Bronchial epithelial cell (primary cell): ENCODE measurements around the gene KLC4. TPM values are rescaled to one million over a fixed set of nuclear protein-coding genes. Genes with fewer than 3 reads are reported as not detected.

Source experiments
- DNase-seq: peaks from one replicate; pipeline ENCODE4 v3.0.0-alpha.2; 2010; ENCODE audit warnings: low read depth
- FAIRE-seq: peaks from 2 replicates; lab custom pipeline; 2011; peaks lifted over from hg19 to GRCh38; lab: Jason Lieb, UNC
- H3K27me3 ChIP-seq: 2 replicates; pipeline ENCODE4 v1.5.1; 2011; ENCODE audit warnings: low read length; ENCODE audit not compliant: control insufficient read depth, insufficient read depth
- H3K36me3 ChIP-seq: 2 replicates; pipeline ENCODE4 v1.5.1; 2011; ENCODE audit warnings: low read length; ENCODE audit not compliant: control insufficient read depth, insufficient read depth
- H3K4me3 ChIP-seq: 2 replicates; pipeline ENCODE4 v1.5.1; 2011; ENCODE audit warnings: mild to moderate bottlenecking, low read depth, low read length, control low read depth
- total RNA-seq: library from RNA; depleted of rRNA; stranded (reverse); fragments of >200 nt; gene quantifications from 2 replicates; pipeline ENCODE4 v1.2.1, GENCODE V29; 2014
- TF ChIP-seq, protein P1 (sequence below): IDR thresholded peaks from 2 replicates; pipeline ENCODE4 v1.5.1; 2011; ENCODE audit warnings: mild to moderate bottlenecking, moderate library complexity, low read length, control low read depth, inconsistent platforms; ENCODE audit not compliant: insufficient read depth, severe bottlenecking

The KLC4 gene
- total RNA-seq, 1 donor from 2014 or later = 14.5 TPM

DNA sequence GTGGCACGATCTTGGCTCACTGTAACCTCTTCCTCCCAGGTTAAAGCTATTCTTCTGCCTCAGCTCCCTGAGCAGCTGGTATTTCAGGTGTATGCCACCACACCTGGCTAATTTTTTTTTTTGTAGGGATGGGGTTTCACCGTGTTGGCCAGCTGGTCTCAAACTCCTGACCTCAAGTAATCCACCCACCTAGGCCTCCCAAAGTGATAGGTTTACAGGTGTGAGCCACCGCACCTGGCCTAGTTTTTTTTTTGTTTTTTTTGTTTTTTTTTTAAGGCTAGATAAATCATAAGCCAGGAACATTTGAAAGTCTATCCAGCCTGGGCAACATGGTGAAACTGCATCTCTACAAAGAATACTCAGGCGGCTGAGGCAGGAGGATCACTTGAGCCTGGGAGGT, 27.1 kb upstream of the KLC4 start:
- Histone ChIP-seq H3K36me3 (peaks cover 18% of the 10 kb centered on the region), H3K27me3 (no peaks in the 10 kb centered on the region), H3K4me3 (no peak overlapping the region)
- no peak for FAIRE-seq
- TF ChIP-seq, protein P1, sequence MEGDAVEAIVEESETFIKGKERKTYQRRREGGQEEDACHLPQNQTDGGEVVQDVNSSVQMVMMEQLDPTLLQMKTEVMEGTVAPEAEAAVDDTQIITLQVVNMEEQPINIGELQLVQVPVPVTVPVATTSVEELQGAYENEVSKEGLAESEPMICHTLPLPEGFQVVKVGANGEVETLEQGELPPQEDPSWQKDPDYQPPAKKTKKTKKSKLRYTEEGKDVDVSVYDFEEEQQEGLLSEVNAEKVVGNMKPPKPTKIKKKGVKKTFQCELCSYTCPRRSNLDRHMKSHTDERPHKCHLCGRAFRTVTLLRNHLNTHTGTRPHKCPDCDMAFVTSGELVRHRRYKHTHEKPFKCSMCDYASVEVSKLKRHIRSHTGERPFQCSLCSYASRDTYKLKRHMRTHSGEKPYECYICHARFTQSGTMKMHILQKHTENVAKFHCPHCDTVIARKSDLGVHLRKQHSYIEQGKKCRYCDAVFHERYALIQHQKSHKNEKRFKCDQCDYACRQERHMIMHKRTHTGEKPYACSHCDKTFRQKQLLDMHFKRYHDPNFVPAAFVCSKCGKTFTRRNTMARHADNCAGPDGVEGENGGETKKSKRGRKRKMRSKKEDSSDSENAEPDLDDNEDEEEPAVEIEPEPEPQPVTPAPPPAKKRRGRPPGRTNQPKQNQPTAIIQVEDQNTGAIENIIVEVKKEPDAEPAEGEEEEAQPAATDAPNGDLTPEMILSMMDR = no peak
- DNase-seq = no peak

- no peak overlapping the region for H3K4me3 ChIP-seq
- DNase-seq (no peak), FAIRE-seq (no peak)
- no peaks in the 10 kb centered on the region for H3K27me3 ChIP-seq
- peaks cover 18% of the 10 kb centered on the region for H3K36me3 ChIP-seq
- TF ChIP-seq, protein P1 = no peak
Observed at GRCh38 chr6:43033496-43034189, 25.8 kb upstream of the KLC4 start.

DNA sequence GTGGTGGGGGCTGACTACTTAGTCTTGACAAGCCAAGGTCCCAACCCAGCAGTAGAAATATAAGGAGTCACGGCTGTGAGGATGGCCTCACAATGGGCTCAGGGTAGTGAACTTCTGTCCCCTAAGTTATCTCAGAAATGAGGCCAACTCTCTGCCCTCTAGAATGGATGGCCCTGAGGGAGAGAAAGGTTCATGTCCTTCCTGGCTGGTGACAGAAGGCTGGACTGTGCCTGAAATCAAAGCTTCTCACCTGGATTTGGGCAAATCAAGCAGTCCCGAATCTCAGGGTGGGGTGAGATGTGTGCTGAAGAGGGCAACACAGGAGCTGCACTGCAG, 25.3 kb upstream of the KLC4 start:
- TF ChIP-seq, protein P1 = no peak
- peaks cover 18% of the 10 kb centered on the region for H3K36me3 ChIP-seq
- FAIRE-seq (no peak), DNase-seq (no peak)
- H3K4me3 ChIP-seq = no peak overlapping the region
- no peaks in the 10 kb centered on the region for H3K27me3 ChIP-seq

GRCh38 chr6:43035495-43036194, 23.8 kb upstream of the KLC4 start:
- FAIRE-seq = no peak
- TF ChIP-seq, protein P1 = no peak
- Histone ChIP-seq H3K27me3 (no peaks in the 10 kb centered on the region), H3K36me3 (peaks cover 19% of the 10 kb centered on the region), H3K4me3 (no peak overlapping the region)
- no peak for DNase-seq

- Histone ChIP-seq H3K4me3 (no peak overlapping the region), H3K36me3 (peaks cover 22% of the 10 kb centered on the region), H3K27me3 (no peaks in the 10 kb centered on the region)
- TF ChIP-seq, protein P1 = no peak
- FAIRE-seq = no peak
- DNase-seq = no peak
Observed at GRCh38 chr6:43036712-43037111, 22.7 kb upstream of the KLC4 start.
